Activated T-cell treated with anti-CD3 and anti-CD28 coated beads, Interleukin-2, amount 50 U/mL, for 1 hour (primary cell): ENCODE data around the gene FIBIN.
"Not testable (repeated sequence)": the region's sequence is repeated elsewhere in the genome, so short reads cannot be mapped to it uniquely, and the experiment has no call there.

Experiments
- DNase-seq: peaks from one replicate; pipeline ENCODE4 v3.0.0-alpha.2; 2020

FIBIN gene

DNA sequence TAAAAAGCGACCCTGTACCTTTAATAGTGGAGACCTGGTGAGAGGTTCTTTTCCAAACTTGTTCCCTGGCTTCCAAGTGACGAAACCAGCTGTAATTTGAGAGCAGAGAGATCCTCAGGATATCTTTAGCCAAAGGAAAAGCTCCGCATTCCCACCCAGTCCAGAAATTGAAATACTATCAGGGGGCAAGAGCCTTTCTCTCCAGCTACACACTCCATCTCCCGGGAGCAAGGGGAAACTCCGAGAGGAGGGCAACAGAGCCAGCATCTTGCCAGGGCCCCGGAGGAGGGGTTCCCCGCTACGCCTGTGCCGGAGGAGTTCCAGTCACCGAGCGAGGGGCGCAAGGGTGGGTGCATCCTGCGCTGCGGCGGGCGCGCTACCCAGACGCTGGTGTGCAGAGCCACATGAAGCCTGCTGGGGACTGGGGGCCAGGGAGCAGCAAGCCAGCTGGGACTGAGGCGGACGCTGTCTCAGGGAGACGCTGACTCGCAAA lies at the start of gene FIBIN:
Gene FIBIN, plus strand, starts transcription at position 148 of the 493 bp plus-strand sequence. CDS start 415 bp downstream, outside the sequence.
- no peak for DNase-seq

DNA sequence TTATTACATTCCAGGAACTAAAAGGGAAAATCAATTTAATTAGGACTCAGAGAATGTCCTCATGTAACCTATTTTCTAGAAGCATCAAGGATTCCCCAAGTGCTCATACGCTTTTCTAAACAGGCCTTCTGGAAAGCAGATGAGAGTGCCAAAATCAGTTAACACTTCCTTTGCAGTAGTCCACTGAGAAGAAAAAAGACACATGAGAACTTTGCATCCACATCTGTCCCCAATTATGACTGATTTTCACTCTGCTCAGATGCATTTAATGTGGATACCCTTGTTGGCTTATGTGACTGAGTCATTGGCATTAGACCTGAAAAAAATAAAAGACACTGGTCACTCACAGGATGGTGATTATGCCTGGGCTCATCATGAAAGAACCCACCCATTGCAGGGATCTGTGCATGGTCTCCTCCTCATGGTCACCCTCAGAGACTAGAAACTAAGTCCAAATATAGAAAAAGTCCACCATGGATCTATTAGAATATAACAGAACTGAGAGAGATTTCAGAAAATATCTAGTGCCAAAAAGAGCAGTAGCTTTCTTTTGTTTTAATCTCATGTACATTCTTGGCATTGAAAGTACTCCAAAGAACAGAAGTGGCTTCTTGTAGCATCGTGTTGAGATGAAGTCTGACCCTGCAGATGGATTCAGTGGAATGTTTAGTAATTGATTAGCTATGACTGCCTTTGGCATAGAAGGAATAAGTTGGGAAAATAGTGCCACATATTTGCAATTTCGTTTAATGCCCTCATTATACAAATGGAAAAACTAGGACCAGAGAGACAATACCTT lies 48.8 kb upstream of the FIBIN start:
- no peak for DNase-seq

DNA sequence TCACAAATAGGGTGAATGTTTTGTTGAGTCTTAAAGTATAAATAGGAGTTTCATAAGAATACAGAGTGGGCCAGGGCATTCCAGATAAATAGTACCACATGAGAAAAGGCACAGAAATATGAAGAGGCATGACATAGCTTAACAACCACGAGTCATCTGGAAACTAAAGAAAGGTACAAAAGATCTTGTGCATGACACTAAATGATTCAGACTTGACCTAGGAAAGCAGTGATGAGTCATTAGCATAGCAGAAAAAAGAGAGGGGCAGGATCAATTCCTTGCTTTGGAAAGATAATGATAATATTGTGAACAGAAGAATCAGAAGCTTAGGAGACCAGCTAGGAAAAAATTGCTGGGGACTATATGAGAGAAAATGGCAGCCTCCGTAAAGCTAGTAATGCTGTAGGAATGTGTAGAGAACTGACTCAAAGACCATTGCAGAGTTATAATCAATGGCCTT lies 47.6 kb upstream of the FIBIN start:
- DNase-seq = no peak

DNA sequence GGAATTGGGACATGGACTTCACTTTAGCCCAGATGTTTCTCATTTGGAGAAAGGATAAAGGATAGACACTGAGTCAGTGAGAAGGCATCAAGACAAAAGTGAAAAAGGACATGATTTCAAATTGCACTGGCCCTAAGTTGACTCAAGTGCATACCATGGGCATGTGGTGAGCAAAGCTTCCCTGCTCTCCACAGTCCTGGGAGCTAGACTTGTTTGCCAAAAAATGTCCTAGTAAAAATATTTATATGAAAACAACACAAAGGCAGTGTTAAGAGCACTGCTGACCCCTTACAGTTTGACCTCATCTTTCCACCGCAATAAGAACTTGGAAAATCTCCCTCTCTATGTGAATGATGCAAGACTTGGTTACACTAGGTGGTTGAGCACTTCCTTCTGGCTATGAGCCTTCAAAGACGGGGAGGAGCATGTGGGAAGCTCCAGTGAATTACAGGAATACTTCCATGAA lies 46.5 kb upstream of the FIBIN start:
- no peak for DNase-seq

DNA sequence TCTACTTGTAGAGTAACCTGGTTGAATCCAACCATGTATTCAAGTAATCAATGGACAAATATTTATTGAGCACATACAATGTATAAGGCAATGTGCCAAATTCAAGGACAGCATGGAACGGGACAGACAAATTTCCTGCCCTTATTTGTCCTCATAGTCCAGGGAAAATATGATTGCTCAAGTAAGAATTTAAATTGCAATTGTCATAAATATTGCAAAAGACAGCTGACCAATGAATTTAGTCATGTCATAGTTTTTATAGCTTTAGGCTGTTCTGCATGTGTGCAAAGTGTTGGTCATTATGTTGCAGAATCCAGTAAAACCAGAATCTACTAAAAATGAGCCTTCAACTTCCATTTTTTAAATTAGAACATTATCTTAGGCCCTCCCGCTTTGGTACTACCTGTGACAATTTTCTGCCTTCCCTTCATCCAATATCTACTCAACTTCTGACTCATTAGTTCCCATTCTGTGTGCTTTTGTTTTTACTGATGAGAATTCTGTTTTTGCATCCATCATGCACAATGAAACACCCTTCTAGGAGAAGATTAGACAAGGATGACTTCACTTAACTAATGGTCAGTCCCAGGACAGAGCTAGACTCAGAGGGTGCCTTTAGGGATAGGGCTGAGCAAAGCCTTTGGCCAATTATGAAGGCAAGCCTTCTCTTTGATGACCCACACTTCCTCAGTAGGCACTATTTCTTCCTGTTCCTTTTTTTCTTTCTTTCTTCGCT lies 45.8 kb upstream of the FIBIN start:
- DNase-seq = no peak

DNA sequence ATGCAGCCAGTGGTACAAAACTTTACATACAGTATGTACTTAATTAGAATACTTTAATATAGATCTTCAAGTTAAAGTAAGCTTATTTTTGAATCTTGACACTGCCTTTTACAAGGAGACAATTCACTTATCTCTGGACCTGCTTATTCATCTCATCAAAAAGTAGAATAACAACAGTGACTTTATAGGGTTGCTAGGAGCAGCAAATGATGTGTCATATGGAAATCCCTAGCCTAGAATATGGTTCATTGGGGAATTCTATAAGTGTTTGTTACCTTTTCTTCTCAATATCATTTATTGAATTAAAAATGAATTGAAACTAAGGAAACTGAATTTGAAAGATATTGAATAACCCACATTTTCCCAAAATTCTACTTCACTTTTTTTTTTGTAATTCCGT lies 45.0 kb upstream of the FIBIN start:
- DNase-seq = no peak

DNA sequence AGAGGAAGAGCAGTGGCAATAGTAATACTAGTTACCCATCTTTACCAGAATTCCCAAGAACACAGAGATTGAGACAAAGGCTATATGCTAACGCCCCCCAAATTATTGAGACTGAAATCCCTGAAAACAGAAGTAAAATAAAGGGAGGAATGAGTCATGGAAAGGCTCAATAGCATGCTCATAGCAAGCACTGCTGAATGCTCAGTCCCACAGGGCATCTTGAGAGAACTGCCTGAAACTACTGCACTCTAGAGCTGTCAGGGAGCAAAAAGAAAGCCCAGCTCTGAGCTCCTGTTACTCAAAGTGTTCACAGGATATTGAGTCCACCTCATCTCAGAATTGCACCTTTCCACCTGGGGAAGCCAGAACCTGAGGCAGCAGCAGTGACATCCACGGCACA lies 44.1 kb upstream of the FIBIN start:
- DNase-seq = no peak

DNA sequence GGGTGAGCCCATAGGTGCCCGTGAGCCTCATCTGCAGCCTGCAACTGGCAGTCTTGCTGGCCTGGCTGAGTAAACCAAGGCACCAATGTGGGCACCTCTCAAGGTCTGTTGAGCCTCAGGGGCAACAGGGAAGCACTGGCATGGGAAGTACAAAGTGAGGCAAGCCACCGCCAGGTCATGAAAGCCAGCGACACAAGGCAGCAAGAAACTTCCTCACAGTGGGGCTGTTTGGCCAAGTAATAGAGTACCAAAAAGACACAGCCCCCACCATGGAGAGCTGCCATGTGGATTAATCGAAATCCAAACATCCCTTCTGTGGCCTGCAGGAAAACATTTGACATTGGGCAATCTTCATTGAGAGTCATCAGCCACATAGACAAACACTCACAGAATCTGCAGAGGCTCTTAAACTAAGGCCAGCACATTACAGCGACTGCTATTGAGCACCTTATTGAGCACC lies 43.6 kb upstream of the FIBIN start:
- no peak for DNase-seq

DNA sequence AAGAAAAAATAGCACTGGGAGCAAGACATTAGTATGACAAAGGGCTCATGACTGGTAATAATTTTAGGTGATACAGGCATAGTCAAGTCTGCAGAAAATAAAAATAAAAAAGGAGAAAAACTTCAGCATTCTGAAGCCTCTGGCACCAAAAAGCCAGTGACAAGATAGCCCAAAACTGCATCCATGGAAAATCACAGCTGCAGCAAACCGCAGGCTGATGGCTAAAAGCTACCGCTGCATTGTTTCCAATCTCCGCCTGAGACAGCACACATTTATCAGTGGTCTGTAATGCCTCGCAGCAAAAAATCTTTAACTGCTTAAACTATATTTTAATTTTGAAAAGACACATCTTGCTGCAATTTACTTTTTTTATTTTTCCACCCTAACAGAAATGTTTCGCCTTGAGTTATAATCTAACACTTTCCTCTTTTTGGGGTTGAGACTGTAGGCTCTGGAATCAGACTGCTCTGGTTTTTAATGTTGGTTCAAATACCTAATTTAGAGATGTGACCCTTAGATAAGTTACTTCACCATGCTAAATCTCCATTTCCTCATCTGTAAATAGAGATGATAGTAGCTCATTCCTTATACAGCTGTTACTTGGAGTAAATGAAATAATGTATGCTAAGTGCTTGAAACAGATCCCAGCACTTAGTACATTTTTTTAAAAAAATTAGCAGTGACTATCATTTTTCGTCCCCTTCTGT lies 42.0 kb upstream of the FIBIN start:
- DNase-seq = no peak

DNA sequence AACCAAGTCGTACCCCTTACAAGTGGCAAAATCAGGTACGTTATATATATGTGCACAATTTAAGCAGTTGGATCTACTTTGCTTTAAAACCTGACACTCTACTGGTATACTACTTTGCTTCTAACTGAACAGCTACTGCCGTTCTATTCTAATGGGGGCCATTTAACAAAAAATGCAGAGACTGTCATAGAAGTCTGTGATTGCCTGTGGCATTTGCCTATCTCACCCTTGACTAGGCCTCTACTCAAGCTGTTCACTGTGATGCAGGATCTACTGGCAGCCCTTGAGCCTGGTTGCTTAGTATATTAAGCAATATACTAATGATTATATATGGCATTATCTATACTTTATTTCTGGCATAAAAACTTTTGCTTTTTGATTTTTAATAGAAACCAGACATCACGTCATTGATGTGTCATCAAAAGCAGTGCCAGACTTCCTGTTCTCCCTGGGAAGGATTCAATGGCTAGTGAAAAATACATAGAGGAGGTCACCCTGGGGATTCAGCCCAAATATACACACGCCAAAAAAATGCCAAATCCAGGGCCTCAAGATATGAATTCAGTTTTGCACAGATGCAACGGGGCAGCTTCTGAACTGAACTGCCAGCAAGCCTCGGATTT lies 40.0 kb upstream of the FIBIN start:
- DNase-seq = no peak

DNA sequence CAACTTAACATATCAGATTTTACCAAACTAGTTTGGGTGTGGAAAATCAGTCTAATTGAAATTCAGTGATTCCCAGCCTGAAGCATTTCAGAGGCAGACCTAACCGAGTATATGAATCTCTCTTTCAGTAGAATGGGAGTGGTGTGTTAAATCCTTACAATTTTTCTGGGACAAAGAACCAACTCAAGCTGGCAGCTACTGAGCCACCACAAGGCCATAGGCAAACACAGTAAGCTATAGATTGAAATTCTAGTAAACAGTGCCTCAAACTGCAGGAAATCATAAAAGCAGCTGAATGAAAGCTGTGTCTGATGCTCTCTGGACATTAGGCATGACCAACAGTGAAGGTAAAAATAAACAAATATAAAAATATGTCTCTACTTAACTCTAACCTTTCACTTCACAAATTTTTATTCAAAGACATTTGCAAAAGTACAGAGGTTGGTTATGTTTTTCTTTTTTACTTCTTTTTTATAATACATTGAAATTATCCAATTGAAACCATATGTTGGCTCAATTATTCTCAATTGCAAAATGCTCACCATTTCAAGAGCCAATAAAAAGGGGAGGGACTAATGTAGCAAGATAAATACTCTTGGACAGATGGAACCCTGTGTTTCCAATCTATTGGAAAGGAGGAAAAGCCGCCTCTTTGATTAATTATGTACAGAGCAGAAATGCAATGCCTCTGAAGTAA lies 35.8 kb upstream of the FIBIN start:
- DNase-seq = no peak

DNA sequence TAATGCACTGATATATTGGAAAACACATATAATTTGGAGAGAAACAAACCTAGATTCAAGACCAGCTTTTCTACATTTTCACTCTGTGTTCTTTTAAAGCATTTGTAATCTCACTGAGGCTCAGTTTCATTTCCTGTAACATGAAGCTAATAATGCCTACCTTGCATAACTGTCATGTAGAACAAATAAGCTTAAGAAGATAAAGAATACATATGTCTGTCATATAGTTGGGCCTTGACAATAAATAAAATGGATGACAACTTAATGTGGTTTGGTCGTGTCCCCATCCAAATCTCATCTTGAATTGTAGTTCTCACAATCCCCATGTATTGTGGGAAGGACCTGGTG lies 35.2 kb upstream of the FIBIN start:
- no peak for DNase-seq

DNA sequence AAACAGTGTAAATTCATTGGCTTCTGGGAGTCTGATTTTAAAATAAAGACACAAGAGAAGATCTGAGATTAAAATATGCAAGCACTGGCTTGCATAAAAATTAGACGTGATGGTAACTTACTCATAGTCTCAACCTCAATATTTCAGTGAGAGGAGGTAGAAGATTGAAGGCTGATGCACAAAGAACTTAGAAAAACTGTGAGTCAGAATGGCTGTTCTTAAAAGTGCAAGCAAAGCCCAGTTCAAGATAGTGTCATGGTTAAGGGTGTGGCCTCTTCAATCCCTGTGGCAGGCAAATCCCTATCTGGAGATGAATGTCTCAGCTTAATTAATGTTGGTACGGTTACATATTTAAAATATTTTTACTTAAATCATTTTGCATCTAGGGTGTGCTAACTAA lies 33.6 kb upstream of the FIBIN start:
- no peak for DNase-seq

DNA sequence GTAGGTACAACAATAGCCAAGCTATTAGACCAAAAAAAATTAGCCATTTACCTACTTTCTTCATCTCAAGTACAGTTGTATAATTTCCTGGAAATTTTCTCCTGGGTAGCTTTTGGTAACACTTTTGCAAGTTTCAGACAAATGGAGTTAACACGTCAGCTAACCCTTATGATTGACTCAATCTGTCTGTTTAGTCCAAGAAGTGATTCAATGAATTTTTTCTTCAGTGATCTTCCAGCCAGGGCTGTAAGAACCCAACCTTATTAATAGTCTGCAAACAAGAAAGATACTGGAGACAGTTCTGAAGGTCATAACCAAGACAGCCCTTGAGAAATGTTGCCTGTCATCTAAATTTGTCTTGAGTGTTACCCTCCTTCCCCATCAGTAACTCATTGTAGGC lies 30.1 kb upstream of the FIBIN start:
- no peak for DNase-seq

DNA sequence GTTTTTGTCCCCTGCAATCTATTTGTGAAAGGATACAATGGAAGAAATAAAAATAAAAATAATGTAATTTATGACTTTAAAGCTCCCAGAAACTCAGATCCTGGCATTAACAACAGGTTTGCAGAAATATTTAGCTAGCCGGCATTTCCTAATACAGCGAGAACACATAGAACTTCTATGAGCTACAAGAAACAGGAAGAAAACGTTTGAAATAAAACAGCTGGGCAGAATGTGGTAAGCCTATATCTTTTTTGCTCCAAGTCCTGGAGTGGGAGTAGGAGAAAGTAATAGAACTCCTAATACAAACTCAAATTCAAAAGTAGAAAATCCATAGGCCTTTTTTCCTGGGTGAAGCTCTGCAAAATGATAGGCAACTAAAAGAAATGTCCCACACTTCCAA lies 29.6 kb upstream of the FIBIN start:
- no peak for DNase-seq

DNA sequence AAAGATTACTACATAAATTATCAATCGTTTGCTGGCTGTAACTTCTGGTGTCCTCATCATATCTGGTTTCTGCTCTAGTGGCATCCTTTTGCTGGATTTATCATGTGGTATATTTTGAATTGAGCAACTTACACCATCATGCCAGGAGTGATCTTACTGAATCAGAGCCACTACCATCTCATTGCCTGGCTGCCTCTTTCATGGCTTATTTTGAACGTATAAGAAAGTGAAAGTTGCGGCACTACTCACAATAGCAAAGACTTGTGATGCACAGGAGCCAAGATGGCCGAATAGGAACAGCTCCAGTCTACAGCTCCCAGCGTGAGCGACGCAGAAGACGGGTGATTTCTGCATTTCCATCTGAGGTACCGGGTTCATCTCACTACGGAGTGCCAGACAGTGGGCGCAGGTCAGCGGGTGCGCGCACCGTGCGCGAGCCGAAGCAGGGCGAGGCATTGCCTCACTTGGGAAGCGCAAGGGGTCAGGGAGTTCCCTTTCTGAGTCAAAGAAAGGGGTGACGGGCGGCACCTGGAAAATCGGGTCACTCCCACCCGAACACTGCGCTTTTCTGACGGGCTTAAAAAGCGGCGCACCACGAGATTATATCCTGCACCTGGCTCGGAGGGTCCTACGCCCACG lies 28.9 kb upstream of the FIBIN start:
- DNase-seq = not testable (repeated sequence)

DNA sequence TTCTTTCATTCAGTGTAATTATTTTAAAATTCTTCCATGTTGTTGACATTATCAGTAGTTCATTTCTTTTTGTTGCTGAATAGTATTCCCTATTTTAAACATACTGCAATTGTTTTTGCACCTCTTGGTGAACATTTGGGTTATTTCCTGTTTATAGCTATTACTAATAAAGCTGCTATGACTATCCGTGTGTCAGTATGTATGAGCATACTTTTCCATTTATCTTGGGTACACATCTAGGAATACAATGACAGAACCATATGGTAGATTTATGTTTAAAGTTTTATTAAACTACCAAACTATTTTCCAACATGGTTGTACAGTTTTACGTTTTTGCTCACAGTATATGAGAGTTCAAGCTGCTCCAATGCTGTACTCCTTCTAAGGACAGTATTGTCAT lies 22.0 kb upstream of the FIBIN start:
- DNase-seq = no peak

DNA sequence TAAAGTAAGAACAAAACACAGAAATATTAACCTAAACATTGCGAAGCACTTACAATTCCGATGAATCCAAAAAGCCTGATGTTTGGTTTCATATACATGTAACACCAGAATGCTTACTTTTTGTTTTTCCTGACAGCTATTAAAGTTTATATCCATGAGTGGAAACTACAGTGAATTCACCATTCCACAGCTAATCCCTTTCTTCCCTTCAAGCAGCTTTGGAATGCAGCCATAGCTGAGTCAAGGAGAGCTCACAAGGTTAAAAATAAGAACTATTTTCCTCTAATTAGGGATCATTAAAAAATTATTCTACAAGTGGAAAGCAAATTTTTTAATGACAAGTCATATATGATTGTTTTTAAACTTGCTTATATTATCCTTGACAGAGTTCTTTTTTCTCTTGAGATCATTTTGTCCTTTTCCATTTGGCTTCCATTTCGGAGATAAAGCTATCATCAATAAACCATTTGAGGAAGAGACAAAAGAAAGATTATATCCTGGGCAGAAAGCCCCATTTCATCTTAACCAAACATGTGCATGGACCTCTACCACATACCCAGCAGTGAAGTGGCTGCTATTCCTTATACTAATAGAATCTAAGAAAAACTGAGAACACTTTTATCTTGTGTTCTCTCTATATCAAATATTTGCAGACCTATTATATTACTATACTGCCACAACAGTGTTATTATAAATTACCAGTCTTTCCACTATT lies 19.7 kb upstream of the FIBIN start:
- DNase-seq = no peak

DNA sequence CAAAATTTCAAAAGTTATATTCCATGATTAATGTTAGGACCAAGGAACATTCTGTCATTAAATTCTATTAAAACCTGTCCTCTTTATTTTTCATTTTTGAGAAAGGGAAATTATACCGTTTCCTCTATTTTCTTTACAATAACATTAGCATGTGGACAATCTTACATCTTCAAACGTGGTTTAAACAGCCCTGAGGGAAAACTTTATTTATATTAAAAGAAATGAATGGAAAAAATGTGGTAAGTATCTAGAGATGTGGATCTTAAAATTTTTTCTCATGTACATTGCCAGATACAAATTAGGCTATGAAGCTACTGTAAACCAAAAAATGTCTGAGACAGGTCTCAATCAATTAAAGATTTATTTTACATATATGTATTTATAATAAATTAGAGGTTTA lies 18.9 kb upstream of the FIBIN start:
- DNase-seq = no peak

DNA sequence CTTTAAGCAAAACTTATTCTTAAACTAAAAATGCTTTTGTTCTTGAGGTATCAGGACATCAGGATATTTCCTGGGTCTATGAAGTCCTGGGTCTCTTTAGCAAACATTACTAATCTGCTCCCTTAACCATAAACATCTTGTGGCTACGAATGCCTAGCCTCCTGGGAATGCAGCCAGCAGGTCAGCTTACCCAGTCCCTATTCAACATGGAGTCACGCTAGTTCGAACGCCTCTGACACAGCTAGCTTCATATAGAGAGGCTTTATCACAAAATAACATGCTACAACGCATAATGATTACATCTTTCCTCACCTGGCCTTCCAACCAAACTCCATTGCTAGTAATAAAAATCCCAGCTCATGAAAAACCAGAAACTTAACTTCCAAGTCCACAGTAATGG lies 17.5 kb upstream of the FIBIN start:
- no peak for DNase-seq

DNA sequence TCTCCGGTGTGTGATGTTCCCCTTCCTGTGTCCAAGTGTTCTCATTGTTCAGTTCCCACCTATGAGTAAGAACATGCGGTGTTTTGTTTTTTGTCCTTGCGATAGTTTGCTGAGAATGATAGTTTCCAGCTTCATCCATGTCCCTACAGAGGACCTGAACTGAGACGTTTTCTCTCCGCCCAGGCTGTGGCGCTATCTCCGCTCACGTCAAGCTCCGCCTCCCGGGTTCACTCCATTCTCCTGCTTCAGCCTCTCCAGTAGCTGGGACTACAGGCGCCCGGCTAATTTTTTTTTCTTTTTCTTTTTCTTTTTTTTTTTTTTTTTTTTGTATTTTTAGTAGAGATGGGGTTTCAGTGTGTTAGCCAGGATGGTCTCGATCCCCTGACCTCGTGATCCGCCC lies 16.7 kb upstream of the FIBIN start:
- not testable (repeated sequence) for DNase-seq
